SK-N-SH treated with all-trans-retinoic acid at 6 μM for 48 hours (cell line): ENCODE results near the gene FEZF1.

ENCODE experiments used
- BACH2 ChIP-seq: fragments of 250-450 bp; sonication (Bioruptor Pico); IDR thresholded peaks from 2 replicates; pipeline ENCODE4 v1.9.0; 2021; ENCODE audit warnings: mild to moderate bottlenecking, borderline replicate concordance
- CSDC2 ChIP-seq: fragments of 250-450 bp; sonication (Bioruptor Pico); IDR thresholded peaks from 2 replicates; pipeline ENCODE4 v1.5.0; 2020; ENCODE audit warnings: mild to moderate bottlenecking, moderate library complexity
- PPARA ChIP-seq: fragments of 250-450 bp; sonication (Bioruptor Pico); IDR thresholded peaks from 2 replicates; pipeline ENCODE4 v1.5.0; 2020; ENCODE audit warnings: mild to moderate bottlenecking, borderline replicate concordance
- SNAI2 ChIP-seq: fragments of 250-450 bp; sonication (Bioruptor Pico); IDR thresholded peaks from 2 replicates; pipeline ENCODE4 v1.5.0; 2020; ENCODE audit warnings: mild to moderate bottlenecking, moderate library complexity
- TCF4 ChIP-seq: fragments of 250-450 bp; sonication (Bioruptor Pico); IDR thresholded peaks from 2 replicates; pipeline ENCODE4 v1.8.0; 2021; ENCODE audit warnings: mild to moderate bottlenecking, moderate library complexity, borderline replicate concordance
- ZC3H10 ChIP-seq: fragments of 250-450 bp; sonication (Bioruptor Pico); IDR thresholded peaks from 2 replicates; pipeline ENCODE4 v1.5.1; 2021; ENCODE audit warnings: mild to moderate bottlenecking, moderate library complexity
- ZFP30 ChIP-seq: fragments of 450-650 bp; formaldehyde crosslinking; IDR thresholded peaks from 2 replicates; pipeline ENCODE4 v1.5.0; 2022; ENCODE audit warnings: mild to moderate bottlenecking, moderate library complexity
- ZNF70 ChIP-seq: fragments of 450-650 bp; formaldehyde crosslinking; IDR thresholded peaks from 2 replicates; pipeline ENCODE4 v1.5.0; 2020; ENCODE audit warnings: mild to moderate bottlenecking, moderate library complexity
- TF ChIP-seq, protein P1 (sequence below): fragments of 250-450 bp; sonication (Bioruptor Pico); IDR thresholded peaks from 2 replicates; pipeline ENCODE4 v1.5.0; 2020; ENCODE audit warnings: mild to moderate bottlenecking, moderate library complexity
- TF ChIP-seq, protein P2 (sequence below): fragments of 250-450 bp; sonication (Bioruptor Pico); IDR thresholded peaks from 2 replicates; pipeline ENCODE4 v1.5.1; 2020; ENCODE audit warnings: low read depth, mild to moderate bottlenecking, moderate library complexity
- TF ChIP-seq, protein P3 (sequence below): fragments of 250-450 bp; sonication (Bioruptor Pico); IDR thresholded peaks from 2 replicates; pipeline ENCODE4 v1.8.0; 2020; ENCODE audit warnings: mild to moderate bottlenecking, moderate library complexity, borderline replicate concordance
- TF ChIP-seq, protein P4 (sequence below): fragments of 250-450 bp; sonication (Bioruptor Pico); IDR thresholded peaks from 2 replicates; pipeline ENCODE4 v1.5.1; 2021; ENCODE audit warnings: mild to moderate bottlenecking, moderate library complexity

DNA sequence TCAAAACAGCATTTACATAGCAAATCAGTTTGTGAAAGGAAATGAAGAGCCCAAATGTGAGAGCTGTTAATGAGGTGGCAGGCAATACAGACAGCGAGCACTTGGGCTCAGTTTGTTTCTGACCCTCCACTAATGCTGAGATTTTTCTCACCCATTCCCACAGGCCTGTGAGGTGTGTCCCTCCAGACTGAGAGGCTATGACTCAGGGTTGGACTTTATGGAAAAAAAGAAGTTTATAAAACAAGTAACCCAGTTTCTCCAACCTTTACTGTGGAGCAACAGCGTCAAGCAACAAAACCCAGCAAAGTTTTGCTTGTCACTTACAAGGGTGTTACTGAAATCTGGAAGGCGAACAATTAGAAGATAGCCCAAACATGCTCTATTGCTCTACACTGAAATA, 4.9 kb upstream of the FEZF1 start:
- TF ChIP-seq BACH2 (no peak), ZFP30 (CRISPR knock-in tag) (no peak), TCF4 (CRISPR knock-in tag) (no peak), ZNF70 (no peak), SNAI2 (no peak), ZC3H10 (CRISPR knock-in tag) (no peak), CSDC2 (no peak), PPARA (no peak)
- TF ChIP-seq, protein P1, sequence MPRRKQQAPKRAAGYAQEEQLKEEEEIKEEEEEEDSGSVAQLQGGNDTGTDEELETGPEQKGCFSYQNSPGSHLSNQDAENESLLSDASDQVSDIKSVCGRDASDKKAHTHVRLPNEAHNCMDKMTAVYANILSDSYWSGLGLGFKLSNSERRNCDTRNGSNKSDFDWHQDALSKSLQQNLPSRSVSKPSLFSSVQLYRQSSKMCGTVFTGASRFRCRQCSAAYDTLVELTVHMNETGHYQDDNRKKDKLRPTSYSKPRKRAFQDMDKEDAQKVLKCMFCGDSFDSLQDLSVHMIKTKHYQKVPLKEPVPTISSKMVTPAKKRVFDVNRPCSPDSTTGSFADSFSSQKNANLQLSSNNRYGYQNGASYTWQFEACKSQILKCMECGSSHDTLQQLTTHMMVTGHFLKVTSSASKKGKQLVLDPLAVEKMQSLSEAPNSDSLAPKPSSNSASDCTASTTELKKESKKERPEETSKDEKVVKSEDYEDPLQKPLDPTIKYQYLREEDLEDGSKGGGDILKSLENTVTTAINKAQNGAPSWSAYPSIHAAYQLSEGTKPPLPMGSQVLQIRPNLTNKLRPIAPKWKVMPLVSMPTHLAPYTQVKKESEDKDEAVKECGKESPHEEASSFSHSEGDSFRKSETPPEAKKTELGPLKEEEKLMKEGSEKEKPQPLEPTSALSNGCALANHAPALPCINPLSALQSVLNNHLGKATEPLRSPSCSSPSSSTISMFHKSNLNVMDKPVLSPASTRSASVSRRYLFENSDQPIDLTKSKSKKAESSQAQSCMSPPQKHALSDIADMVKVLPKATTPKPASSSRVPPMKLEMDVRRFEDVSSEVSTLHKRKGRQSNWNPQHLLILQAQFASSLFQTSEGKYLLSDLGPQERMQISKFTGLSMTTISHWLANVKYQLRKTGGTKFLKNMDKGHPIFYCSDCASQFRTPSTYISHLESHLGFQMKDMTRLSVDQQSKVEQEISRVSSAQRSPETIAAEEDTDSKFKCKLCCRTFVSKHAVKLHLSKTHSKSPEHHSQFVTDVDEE (CRISPR knock-in tag), result no peak
- TF ChIP-seq, protein P2, sequence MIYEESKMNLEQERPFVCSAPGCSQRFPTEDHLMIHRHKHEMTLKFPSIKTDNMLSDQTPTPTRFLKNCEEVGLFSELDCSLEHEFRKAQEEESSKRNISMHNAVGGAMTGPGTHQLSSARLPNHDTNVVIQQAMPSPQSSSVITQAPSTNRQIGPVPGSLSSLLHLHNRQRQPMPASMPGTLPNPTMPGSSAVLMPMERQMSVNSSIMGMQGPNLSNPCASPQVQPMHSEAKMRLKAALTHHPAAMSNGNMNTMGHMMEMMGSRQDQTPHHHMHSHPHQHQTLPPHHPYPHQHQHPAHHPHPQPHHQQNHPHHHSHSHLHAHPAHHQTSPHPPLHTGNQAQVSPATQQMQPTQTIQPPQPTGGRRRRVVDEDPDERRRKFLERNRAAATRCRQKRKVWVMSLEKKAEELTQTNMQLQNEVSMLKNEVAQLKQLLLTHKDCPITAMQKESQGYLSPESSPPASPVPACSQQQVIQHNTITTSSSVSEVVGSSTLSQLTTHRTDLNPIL, result no peak
- TF ChIP-seq, protein P3, sequence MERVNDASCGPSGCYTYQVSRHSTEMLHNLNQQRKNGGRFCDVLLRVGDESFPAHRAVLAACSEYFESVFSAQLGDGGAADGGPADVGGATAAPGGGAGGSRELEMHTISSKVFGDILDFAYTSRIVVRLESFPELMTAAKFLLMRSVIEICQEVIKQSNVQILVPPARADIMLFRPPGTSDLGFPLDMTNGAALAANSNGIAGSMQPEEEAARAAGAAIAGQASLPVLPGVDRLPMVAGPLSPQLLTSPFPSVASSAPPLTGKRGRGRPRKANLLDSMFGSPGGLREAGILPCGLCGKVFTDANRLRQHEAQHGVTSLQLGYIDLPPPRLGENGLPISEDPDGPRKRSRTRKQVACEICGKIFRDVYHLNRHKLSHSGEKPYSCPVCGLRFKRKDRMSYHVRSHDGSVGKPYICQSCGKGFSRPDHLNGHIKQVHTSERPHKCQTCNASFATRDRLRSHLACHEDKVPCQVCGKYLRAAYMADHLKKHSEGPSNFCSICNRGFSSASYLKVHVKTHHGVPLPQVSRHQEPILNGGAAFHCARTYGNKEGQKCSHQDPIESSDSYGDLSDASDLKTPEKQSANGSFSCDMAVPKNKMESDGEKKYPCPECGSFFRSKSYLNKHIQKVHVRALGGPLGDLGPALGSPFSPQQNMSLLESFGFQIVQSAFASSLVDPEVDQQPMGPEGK (CRISPR knock-in tag), result no peak
- TF ChIP-seq, protein P4, sequence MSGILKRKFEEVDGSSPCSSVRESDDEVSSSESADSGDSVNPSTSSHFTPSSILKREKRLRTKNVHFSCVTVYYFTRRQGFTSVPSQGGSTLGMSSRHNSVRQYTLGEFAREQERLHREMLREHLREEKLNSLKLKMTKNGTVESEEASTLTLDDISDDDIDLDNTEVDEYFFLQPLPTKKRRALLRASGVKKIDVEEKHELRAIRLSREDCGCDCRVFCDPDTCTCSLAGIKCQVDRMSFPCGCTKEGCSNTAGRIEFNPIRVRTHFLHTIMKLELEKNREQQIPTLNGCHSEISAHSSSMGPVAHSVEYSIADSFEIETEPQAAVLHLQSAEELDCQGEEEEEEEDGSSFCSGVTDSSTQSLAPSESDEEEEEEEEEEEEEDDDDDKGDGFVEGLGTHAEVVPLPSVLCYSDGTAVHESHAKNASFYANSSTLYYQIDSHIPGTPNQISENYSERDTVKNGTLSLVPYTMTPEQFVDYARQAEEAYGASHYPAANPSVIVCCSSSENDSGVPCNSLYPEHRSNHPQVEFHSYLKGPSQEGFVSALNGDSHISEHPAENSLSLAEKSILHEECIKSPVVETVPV (CRISPR knock-in tag), result no peak
